Epithelial cell of esophagus (primary cell): ENCODE measurements around the gene WDFY4.

Experiments
- DNase-seq: peaks from one replicate; pipeline ENCODE4 v3.0.0; 2010; ENCODE audit warnings: low read depth
- H3K4me3 ChIP-seq: 2 replicates; pipeline ENCODE4 v1.5.1; 2011; ENCODE audit warnings: mild to moderate bottlenecking, low read length, control low read depth
- CTCF ChIP-seq: IDR thresholded peaks from 2 replicates; pipeline ENCODE4 v1.5.1; 2011; ENCODE audit warnings: low read depth, mild to moderate bottlenecking, low read length, control low read depth, inconsistent platforms; ENCODE audit not compliant: insufficient read depth; ENCODE audit errors: missing control alignments

The WDFY4 gene, protein sequence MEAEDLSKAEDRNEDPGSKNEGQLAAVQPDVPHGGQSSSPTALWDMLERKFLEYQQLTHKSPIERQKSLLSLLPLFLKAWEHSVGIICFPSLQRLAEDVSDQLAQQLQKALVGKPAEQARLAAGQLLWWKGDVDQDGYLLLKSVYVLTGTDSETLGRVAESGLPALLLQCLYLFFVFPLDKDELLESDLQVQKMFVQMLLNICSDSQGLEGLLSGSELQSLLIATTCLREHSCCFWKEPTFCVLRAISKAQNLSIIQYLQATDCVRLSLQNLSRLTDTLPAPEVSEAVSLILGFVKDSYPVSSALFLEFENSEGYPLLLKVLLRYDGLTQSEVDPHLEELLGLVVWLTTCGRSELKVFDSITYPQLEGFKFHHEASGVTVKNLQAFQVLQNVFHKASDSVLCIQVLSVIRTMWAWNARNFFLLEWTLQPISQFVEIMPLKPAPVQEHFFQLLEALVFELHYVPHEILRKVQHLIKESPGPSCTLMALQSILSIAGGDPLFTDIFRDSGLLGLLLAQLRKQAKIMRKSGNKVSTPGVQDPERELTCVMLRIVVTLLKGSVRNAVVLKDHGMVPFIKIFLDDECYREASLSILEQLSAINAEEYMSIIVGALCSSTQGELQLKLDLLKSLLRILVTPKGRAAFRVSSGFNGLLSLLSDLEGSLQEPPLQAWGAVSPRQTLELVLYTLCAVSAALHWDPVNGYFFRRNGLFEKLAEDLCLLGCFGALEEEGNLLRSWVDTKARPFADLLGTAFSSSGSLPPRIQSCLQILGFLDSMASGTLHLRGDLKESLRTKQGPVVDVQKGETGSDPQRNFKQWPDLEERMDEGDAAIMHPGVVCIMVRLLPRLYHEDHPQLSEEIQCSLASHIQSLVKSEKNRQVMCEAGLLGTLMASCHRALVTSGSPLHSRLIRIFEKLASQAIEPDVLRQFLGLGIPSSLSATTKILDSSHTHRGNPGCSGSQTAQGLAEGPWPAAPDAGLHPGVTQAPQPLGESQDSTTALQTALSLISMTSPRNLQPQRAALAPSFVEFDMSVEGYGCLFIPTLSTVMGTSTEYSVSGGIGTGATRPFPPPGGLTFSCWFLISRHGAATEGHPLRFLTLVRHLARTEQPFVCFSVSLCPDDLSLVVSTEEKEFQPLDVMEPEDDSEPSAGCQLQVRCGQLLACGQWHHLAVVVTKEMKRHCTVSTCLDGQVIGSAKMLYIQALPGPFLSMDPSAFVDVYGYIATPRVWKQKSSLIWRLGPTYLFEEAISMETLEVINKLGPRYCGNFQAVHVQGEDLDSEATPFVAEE (N-terminal part only)

DNA sequence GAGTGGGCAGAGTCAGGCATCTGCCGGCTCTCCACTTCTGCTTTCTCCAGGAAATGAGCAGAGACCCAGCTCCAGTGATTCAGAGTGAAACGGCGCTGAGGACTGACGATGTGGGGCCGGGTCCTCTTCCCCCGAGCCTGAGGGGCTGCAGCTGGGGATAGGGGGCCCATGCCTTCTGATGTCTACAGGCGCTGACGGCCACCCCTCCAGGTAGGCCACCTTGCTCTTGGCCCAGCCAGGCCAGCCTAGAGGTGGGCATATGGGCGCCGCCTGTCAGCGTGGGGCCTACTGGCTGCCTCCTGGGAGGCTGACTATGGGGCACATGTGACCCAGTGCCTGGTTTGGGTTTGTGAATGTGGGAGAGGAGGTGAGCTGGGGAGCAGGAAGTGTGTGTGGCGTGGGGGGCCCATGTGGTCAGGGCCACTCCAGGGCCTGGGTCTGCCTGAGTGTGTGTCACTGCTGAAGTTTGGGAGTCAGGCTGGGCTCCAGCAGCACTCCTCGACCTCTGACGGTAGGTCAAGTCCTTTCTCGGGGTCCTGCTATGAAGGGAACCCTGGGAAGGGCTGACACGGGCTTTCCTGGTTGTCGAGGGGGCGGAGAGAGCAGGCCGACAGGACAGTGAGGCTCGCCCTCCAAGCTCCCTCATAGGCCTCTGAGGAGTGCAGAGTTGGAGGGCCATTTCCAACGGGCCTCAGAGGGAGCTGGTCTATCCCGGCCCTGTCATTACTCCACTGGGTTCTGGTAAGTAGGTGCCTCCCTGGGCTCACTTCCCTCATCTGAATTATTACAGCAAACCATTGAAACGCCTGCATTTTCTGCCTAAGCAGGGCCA is at the start of gene WDFY4:
Gene WDFY4, plus strand, starts transcription at position 82 of the 832 bp plus-strand sequence. CDS start 24,860 bp downstream, outside the sequence.
- no peak for DNase-seq
- H3K4me3 ChIP-seq, result no peak within 1 kb of the TSS
- no peak for TF ChIP-seq CTCF

DNA sequence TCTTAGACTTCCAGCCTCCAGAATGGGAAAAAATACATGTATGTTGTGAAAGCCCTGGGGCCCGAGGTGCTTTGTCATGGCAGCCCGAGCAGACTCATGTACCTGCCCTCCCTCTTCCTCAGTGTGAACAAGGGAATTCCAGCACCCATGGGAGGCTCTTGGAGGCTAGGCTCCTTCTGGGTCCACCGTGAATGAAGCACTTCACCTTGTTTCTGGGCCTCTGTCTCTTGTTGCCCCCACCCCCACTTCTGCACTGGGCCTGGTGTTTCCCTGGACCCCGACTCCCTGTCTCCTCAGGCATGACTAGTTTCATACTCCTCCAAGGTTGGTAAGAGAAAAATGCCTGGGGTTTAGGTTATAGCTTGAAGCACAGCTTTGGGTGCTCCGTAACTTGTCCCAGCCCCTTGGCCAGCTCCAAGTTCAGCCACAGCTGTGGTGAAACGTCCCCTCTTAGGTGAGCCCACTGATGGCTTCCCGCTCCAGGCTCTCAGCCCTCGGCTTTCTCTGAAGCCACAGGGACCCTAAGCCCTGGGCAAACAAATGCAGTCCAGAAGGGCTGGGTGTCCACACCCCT is 49.6 kb upstream of the WDFY4 start:
- H3K4me3 ChIP-seq, result no peak overlapping the region
- DNase-seq, result no peak
- TF ChIP-seq CTCF, result no peak

DNA sequence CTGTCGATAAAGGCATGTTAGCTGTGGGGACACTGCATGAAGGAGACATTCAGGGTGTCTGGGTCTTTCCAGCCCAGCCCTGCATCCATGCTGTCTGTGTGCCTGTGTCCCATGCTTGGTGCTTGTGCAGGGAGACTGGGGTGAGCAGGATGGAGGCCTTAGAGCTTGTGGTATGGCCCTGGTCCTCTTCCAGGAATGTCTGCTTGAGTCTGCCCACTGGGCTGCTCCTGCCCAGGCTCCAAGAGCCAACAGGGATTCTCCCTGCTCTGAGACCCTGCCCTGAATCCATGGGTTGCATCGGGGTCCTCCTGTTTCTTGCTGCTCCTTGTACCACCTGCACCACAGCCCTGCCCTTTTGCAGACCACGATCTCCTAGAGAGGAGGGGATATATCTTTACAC is 48.4 kb upstream of the WDFY4 start:
- no peak for DNase-seq
- H3K4me3 ChIP-seq, result no peak overlapping the region

GRCh38 chr10:48636901-48637300 is 47.8 kb upstream of the WDFY4 start:
- no peak overlapping the region for H3K4me3 ChIP-seq
- TF ChIP-seq CTCF, result no peak
- DNase-seq, result no peak

More for the DNA sequence above, 48.4 kb upstream of the WDFY4 start:
- no peak for TF ChIP-seq CTCF

DNA sequence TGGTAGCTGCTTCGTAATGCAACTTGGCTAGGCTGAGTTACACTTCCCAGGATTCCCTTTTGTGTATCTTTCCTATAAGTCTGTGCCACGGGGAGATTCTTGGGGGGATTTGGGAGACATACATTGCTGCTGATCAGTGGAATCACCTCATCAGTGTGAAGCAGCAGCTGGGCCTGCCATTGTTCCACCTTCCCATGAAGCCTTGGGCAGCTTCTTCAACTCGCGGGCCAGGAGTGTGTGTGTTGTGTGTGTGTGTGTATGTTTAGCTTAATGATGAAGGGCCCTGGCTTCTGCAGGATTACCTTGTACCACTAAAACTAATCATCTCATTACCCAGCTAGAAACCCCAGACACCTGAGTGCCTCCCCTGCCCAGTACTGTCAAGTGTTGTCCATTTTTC is 46.5 kb upstream of the WDFY4 start:
- no peak overlapping the region for H3K4me3 ChIP-seq
- no peak for DNase-seq
- TF ChIP-seq CTCF, result no peak
